A549 (cell line): ENCODE results near the gene KCNMA1. TPM values are rescaled to one million over a fixed set of nuclear protein-coding genes. Genes with fewer than 3 reads are reported as not detected.

ENCODE experiments used
- ATAC-seq, 2 experiments: fragments of 200-7000 bp in 1 of 2; fragments of >200 bp in 1 of 2; cut with Nextera tagmentation in 1 of 2; cut with Tn5 transposase in 1 of 2; 3 replicates each; pipeline versions ENCODE4 v1.8.0 to v1.9.1; 2018 to 2020; ENCODE audit warnings: mild to moderate bottlenecking in 1 of 2, moderate library complexity in 1 of 2
- CTCF ChIA-PET: fragments of 300-600 bp; sonication (Branson Sonifier 250); formaldehyde crosslinking; extraction: SDS; loops from one replicate; lab custom pipeline; 2021; ENCODE audit warnings: antibody characterized with exemption, inconsistent platforms; lab: Yijun Ruan, JAX
- POLR2A ChIA-PET: fragments of 350-600 bp; formaldehyde crosslinking; extraction: SDS; loops from one replicate; lab custom pipeline; 2021; ENCODE audit warnings: antibody characterized with exemption, inconsistent platforms; lab: Yijun Ruan, JAX
- DNase-seq, 2 experiments: peaks; one replicate each; pipeline versions ENCODE4 v3.0.0 to v3.0.0-alpha.2; 2011 to 2016; ENCODE audit warnings: low read depth in 1 of 2, low spot score in 1 of 2
- FAIRE-seq: peaks from 2 replicates; lab custom pipeline; 2011; peaks lifted over from hg19 to GRCh38; lab: Jason Lieb, UNC
- H3K27ac ChIP-seq, 2 experiments: fragments of >200 bp; sonication (Bioruptor Twin); formaldehyde crosslinking; 3 replicates each; pipeline ENCODE4 v1.5.1; 2016 to 2017
- H3K4me1 ChIP-seq: fragments of >200 bp; sonication (Bioruptor Twin); formaldehyde crosslinking; 3 replicates; pipeline ENCODE4 v1.6.1; 2016
- H3K4me2 ChIP-seq: fragments of >200 bp; sonication (Bioruptor Twin); formaldehyde crosslinking; 3 replicates; pipeline ENCODE4 v1.6.1; 2016
- H3K4me3 ChIP-seq: fragments of >200 bp; sonication (Bioruptor Twin); formaldehyde crosslinking; 3 replicates; pipeline ENCODE4 v1.5.1; 2016
- H3K9me3 ChIP-seq: fragments of >200 bp; sonication (Bioruptor Twin); formaldehyde crosslinking; 3 replicates; pipeline ENCODE4 v1.6.1; 2016
- BHLHE40 ChIP-seq: IDR thresholded peaks from 2 replicates; pipeline ENCODE4 v1.6.1; 2012; ENCODE audit warnings: low read depth, low read length, inconsistent platforms
- CHD2 ChIP-seq: fragments of 150-350 bp; IDR thresholded peaks from 2 replicates; pipeline ENCODE4 v1.6.1; 2014; ENCODE audit warnings: low read length; ENCODE audit not compliant: partially characterized antibody
- ESRRA ChIP-seq: fragments of 150-350 bp; IDR thresholded peaks from 2 replicates; pipeline ENCODE4 v1.6.1; 2014; ENCODE audit warnings: mild to moderate bottlenecking, low read length, borderline replicate concordance
- FOSB ChIP-seq: fragments of 250-450 bp; sonication (Bioruptor Pico); IDR thresholded peaks from 2 replicates; pipeline ENCODE4 v1.5.0; 2020; ENCODE audit warnings: mild to moderate bottlenecking, moderate library complexity
- FOXS1 ChIP-seq: fragments of 250-450 bp; sonication (Bioruptor Pico); IDR thresholded peaks from 2 replicates; pipeline ENCODE4 v1.5.0; 2020; ENCODE audit warnings: mild to moderate bottlenecking, moderate library complexity
- HDAC2 ChIP-seq: fragments of 200-600 bp; sonication (generic); IDR thresholded peaks from 2 replicates; pipeline ENCODE4 v1.6.1; 2016
- HEYL ChIP-seq: fragments of 250-450 bp; sonication (Bioruptor Pico); IDR thresholded peaks from 2 replicates; pipeline ENCODE4 v1.8.0; 2021; ENCODE audit warnings: mild to moderate bottlenecking, moderate library complexity
- HOXA7 ChIP-seq: fragments of 250-450 bp; sonication (Bioruptor Pico); IDR thresholded peaks from 2 replicates; pipeline ENCODE4 v1.5.0; 2020; ENCODE audit warnings: mild to moderate bottlenecking, moderate library complexity
- HOXB13 ChIP-seq: fragments of 250-450 bp; sonication (Bioruptor Pico); IDR thresholded peaks from 2 replicates; pipeline ENCODE4 v1.5.0; 2020; ENCODE audit warnings: low read depth, mild to moderate bottlenecking, moderate library complexity
- JUN ChIP-seq, 2 experiments: fragments of >200 bp; sonication (Bioruptor Twin); formaldehyde crosslinking; IDR thresholded peaks; 2 replicates in 1 of 2; 3 replicates in 1 of 2; pipeline ENCODE4 v1.6.1; 2016 to 2017
- KDM1A ChIP-seq: fragments of 200-600 bp; sonication (generic); IDR thresholded peaks from 2 replicates; pipeline ENCODE4 v1.6.1; 2016; ENCODE audit warnings: low read depth, mild to moderate bottlenecking
- KDM5A ChIP-seq: fragments of 200-600 bp; sonication (generic); IDR thresholded peaks from 2 replicates; pipeline ENCODE4 v1.6.1; 2016; ENCODE audit warnings: antibody characterized with exemption, mild to moderate bottlenecking
- MYC ChIP-seq: IDR thresholded peaks from 2 replicates; pipeline ENCODE4 v1.6.1; 2012; ENCODE audit warnings: mild to moderate bottlenecking, inconsistent platforms, low read length, improper control_type of control experiment, borderline replicate concordance
- NR3C1 ChIP-seq: fragments of >200 bp; sonication (Bioruptor Twin); formaldehyde crosslinking; IDR thresholded peaks from 3 replicates; pipeline ENCODE4 v1.6.1; 2017
- PHF8 ChIP-seq: fragments of 200-600 bp; sonication (generic); IDR thresholded peaks from 2 replicates; pipeline ENCODE4 v1.6.1; 2016; ENCODE audit warnings: low read depth, mild to moderate bottlenecking, antibody characterized with exemption, moderate library complexity, borderline replicate concordance
- POLR2AphosphoS2 ChIP-seq: conservative IDR thresholded peaks from 2 replicates; pipeline ENCODE4 v1.6.1; 2012; ENCODE audit warnings: low read length, improper control_type of control experiment, inconsistent platforms
- RAD21 ChIP-seq, 2 experiments: fragments of >200 bp in 1 of 2; sonication (Bioruptor Twin) in 1 of 2; formaldehyde crosslinking in 1 of 2; IDR thresholded peaks in 1 of 2; conservative IDR thresholded peaks in 1 of 2; 2 replicates in 1 of 2; 3 replicates in 1 of 2; pipeline ENCODE4 v1.6.1; 2012 to 2018; ENCODE audit warnings: inconsistent platforms in 1 of 2
- RFX5 ChIP-seq: fragments of 450-650 bp; IDR thresholded peaks from 2 replicates; pipeline ENCODE4 v1.7.1; 2014; ENCODE audit warnings: antibody characterized with exemption, mild to moderate bottlenecking, moderate library complexity
- RNF2 ChIP-seq: fragments of 200-600 bp; sonication (generic); IDR thresholded peaks from 2 replicates; pipeline ENCODE4 v1.6.1; 2016; ENCODE audit warnings: low read depth, mild to moderate bottlenecking, antibody characterized with exemption, moderate library complexity, borderline replicate concordance
- SMC3 ChIP-seq: fragments of >200 bp; sonication (Bioruptor Twin); formaldehyde crosslinking; IDR thresholded peaks from 3 replicates; pipeline ENCODE4 v1.6.1; 2018; ENCODE audit warnings: inconsistent platforms
- TFCP2L1 ChIP-seq: fragments of 250-450 bp; sonication (Bioruptor Pico); IDR thresholded peaks from 2 replicates; pipeline ENCODE4 v1.5.0; 2021; ENCODE audit warnings: mild to moderate bottlenecking
- ZNF302 ChIP-seq: fragments of 250-450 bp; sonication (Bioruptor Pico); IDR thresholded peaks from 2 replicates; pipeline ENCODE4 v1.9.0; 2021; ENCODE audit warnings: inconsistent platforms, mild to moderate bottlenecking, moderate library complexity
- WGBS: methylation state at CpG from one replicate; pipeline ENCODE4 v1.1.6; 2017; ENCODE audit errors: missing lambda C conversion rate; 5-methylcytosine and 5-hydroxymethylcytosine counted together
- polyA plus RNA-seq, 4 experiments: library from polyadenylated mRNA; depleted of rRNA in 3 of 4; stranded (reverse); fragments of >200 nt; fragmentation: RNase III in 1 of 4; extraction: RNeasy Plus Mini Kit Qiagen cat#74134 plus additional on column Dnase treatment in 1 of 4; gene quantifications; 2 replicates in 3 of 4; 3 replicates in 1 of 4; pipeline ENCODE4 v1.2.3, GENCODE V29; 2011 to 2017
- TF ChIP-seq, protein P1 (sequence below): fragments of 200-600 bp; sonication (generic); IDR thresholded peaks from 2 replicates; pipeline ENCODE4 v1.6.1; 2016; ENCODE audit warnings: antibody characterized with exemption, mild to moderate bottlenecking, moderate library complexity
- TF ChIP-seq, protein P2 (sequence below): fragments of 250-450 bp; sonication (Bioruptor Pico); IDR thresholded peaks from 2 replicates; pipeline ENCODE4 v1.5.0; 2021; ENCODE audit warnings: mild to moderate bottlenecking, moderate library complexity, borderline replicate concordance
- TF ChIP-seq, protein P3 (sequence below): fragments of 250-450 bp; sonication (Bioruptor Pico); IDR thresholded peaks from 2 replicates; pipeline ENCODE4 v1.5.0; 2020; ENCODE audit warnings: low read depth, mild to moderate bottlenecking, moderate library complexity

The KCNMA1 gene
- polyA plus RNA-seq, 2 of the 4 experiments (the other 2 are of a cell fraction), result 14.9 to 30.6 TPM

DNA sequence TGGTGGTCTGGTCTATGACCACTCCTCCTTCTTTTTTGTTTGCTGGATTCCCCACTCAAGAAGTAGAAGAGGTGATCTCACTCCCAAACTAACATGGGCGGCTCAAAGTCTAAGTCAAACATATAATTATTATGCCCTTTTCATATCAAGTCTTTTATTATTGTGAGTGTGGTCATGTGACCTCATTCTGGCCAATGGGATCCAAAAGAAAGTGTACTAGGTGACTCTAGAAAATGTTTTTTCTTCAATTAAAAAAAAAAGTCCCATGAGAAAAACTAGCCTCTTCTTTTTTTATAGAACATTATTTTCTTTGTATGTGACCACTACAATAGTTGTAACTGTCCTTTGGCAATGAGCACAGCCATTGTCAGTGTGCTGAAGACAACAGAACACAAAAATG is 772.7 kb downstream of the KCNMA1 start (continued):
- TF ChIP-seq, protein P1, sequence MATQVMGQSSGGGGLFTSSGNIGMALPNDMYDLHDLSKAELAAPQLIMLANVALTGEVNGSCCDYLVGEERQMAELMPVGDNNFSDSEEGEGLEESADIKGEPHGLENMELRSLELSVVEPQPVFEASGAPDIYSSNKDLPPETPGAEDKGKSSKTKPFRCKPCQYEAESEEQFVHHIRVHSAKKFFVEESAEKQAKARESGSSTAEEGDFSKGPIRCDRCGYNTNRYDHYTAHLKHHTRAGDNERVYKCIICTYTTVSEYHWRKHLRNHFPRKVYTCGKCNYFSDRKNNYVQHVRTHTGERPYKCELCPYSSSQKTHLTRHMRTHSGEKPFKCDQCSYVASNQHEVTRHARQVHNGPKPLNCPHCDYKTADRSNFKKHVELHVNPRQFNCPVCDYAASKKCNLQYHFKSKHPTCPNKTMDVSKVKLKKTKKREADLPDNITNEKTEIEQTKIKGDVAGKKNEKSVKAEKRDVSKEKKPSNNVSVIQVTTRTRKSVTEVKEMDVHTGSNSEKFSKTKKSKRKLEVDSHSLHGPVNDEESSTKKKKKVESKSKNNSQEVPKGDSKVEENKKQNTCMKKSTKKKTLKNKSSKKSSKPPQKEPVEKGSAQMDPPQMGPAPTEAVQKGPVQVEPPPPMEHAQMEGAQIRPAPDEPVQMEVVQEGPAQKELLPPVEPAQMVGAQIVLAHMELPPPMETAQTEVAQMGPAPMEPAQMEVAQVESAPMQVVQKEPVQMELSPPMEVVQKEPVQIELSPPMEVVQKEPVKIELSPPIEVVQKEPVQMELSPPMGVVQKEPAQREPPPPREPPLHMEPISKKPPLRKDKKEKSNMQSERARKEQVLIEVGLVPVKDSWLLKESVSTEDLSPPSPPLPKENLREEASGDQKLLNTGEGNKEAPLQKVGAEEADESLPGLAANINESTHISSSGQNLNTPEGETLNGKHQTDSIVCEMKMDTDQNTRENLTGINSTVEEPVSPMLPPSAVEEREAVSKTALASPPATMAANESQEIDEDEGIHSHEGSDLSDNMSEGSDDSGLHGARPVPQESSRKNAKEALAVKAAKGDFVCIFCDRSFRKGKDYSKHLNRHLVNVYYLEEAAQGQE, result no peak
- no peak for TF ChIP-seq MYC

DNA sequence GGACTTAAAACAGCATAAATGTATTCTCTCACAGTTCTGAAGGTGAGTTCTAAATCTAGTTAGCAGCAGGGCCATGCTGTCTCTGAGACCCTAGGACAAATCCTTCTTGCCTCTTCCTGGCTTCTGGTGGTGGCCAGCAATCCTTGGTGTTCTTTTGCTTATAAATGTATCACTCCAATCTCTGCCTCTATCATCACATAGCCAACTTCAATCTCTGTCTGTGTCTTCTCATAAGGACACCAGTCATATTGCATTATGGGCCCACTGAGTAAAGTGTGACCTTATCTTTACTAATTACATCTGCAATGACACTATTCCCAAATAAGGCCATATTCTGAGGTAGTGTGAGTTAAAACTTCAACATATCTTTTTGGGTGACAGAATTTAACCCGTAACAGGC is 778.9 kb downstream of the KCNMA1 start:
- TF ChIP-seq ZNF302 (CRISPR knock-in tag), result no peak
- no peak for TF ChIP-seq HOXA7 (CRISPR knock-in tag)
- TF ChIP-seq KDM5A, result no peak
- H3K4me1 ChIP-seq, result no peaks in the 10 kb centered on the region
- ATAC-seq (no peak), FAIRE-seq (no peak), DNase-seq (no peak)
- ChIA-PET POLR2A (no interaction called here), CTCF (no interaction called here)
- H3K4me3 ChIP-seq, result no peak overlapping the region
- no peaks in the 10 kb centered on the region for H3K9me3 ChIP-seq
- H3K27ac ChIP-seq, result no peak overlapping the region
- WGBS, result 39% methylated on average over 1 of the region's 1 CpG
- H3K4me2 ChIP-seq, result no peak overlapping the region

DNA sequence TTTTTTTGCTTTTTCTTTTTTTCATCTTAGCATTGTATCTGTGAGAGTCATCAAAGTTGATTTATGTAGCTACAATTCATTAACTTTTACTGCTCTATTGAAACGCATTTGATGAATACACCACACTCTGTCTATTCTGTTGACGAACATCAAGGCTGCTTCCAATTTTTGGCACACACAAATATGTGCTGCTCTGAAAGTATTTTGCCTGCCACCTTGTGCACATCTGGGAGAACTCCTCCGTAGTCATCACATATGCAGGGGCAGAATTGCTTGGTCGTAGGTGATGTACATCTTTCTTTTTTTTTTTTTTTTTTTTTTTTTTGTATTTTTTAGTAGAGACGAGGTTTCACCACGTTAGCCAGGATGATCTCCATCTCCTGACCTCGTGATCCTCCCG is 796.8 kb downstream of the KCNMA1 start:
- ATAC-seq (no peak; a peak in 1 of 6 replicates), FAIRE-seq (no peak), DNase-seq (no peak)
- Histone ChIP-seq H3K4me3 (no peak overlapping the region), H3K4me2 (no peak overlapping the region), H3K9me3 (no peaks in the 10 kb centered on the region), H3K27ac (no peak overlapping the region), H3K4me1 (no peaks in the 10 kb centered on the region)
- ChIA-PET POLR2A (no interaction called here), CTCF (no interaction called here)
- WGBS, result 13% methylated on average over 8 of the region's 8 CpGs
- TF ChIP-seq HOXB13 (CRISPR knock-in tag) (no peak), CHD2 (no peak), RFX5 (no peak), POLR2AphosphoS2 (no peak)
- TF ChIP-seq, protein P2, sequence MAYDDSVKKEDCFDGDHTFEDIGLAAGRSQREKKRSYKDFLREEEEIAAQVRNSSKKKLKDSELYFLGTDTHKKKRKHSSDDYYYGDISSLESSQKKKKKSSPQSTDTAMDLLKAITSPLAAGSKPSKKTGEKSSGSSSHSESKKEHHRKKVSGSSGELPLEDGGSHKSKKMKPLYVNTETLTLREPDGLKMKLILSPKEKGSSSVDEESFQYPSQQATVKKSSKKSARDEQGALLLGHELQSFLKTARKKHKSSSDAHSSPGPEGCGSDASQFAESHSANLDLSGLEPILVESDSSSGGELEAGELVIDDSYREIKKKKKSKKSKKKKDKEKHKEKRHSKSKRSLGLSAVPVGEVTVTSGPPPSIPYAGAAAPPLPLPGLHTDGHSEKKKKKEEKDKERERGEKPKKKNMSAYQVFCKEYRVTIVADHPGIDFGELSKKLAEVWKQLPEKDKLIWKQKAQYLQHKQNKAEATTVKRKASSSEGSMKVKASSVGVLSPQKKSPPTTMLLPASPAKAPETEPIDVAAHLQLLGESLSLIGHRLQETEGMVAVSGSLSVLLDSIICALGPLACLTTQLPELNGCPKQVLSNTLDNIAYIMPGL (CRISPR knock-in tag), result no peak

DNA sequence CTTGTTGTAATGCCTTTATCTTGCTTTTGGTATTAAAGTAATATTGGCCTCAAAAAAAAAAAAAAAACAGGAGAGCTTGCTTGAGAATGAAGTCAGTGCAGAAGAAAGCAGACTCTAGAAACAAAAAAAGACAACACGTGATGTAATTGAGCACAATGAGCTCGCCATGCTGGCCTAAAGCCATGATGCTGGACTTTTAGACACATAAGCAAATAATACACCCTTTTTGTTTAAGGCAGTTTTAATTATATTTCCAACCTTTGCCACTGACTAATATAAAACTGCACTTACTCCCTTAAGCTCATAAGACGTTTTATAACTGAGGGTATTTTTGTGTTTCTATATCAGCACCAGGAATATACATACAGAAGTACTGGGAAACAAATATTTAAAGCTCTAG is 798.3 kb downstream of the KCNMA1 start:
- Histone ChIP-seq H3K4me3 (no peak overlapping the region), H3K4me1 (no peaks in the 10 kb centered on the region), H3K27ac (no peak overlapping the region), H3K9me3 (no peaks in the 10 kb centered on the region), H3K4me2 (no peak overlapping the region)
- WGBS, result 5% methylated on average over 3 of the region's 3 CpGs
- CTCF ChIA-PET, result no interaction called here
- ATAC-seq, result no peak
- POLR2A ChIA-PET, result no interaction called here
- FAIRE-seq, result no peak
- DNase-seq, result no peak
- TF ChIP-seq RNF2, result no peak
- no peak for TF ChIP-seq ESRRA
- TF ChIP-seq TFCP2L1, result no peak
- TF ChIP-seq, protein P2 (CRISPR knock-in tag), result no peak
- no peak for TF ChIP-seq FOXS1
- TF ChIP-seq RFX5, result no peak
- TF ChIP-seq, protein P3, sequence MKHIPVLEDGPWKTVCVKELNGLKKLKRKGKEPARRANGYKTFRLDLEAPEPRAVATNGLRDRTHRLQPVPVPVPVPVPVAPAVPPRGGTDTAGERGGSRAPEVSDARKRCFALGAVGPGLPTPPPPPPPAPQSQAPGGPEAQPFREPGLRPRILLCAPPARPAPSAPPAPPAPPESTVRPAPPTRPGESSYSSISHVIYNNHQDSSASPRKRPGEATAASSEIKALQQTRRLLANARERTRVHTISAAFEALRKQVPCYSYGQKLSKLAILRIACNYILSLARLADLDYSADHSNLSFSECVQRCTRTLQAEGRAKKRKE (CRISPR knock-in tag), result no peak
- no peak for TF ChIP-seq PHF8
- TF ChIP-seq HOXA7 (CRISPR knock-in tag), result no peak
- TF ChIP-seq BHLHE40, result no peak
- no peak for TF ChIP-seq HDAC2
- TF ChIP-seq KDM1A, result no peak
- TF ChIP-seq FOSB, result no peak
- no peak for TF ChIP-seq RAD21 (conservative IDR thresholded peaks at IDR 0.05 in 1 of 2, IDR thresholded peaks at IDR 0.05 in 1 of 2)
- no peak for TF ChIP-seq HEYL (CRISPR knock-in tag)
- TF ChIP-seq SMC3, result no peak
- TF ChIP-seq JUN (IDR thresholded peaks at IDR 0.05), result no peak
- no peak for TF ChIP-seq NR3C1
